GM12801 (cell line): ENCODE results near the gene SLC2A6.

ENCODE experiments used
- CTCF ChIP-seq: IDR thresholded peaks from one replicate; pipeline ENCODE4 v1.5.1; 2011; ENCODE audit warnings: control low read depth; ENCODE audit not compliant: insufficient read length; ENCODE audit errors: extremely low read depth

The SLC2A6 gene

GRCh38 chr9:133506653-133507038, 27.7 kb upstream of the SLC2A6 start:
- TF ChIP-seq CTCF: no peak

GRCh38 chr9:133505901-133506652, 27.2 kb upstream of the SLC2A6 start:
- TF ChIP-seq CTCF: no peak

GRCh38 chr9:133505186-133505830, 26.4 kb upstream of the SLC2A6 start:
- TF ChIP-seq CTCF: no peak

GRCh38 chr9:133502112-133502511, 23.2 kb upstream of the SLC2A6 start:
- TF ChIP-seq CTCF: no peak

GRCh38 chr9:133499892-133500270, 21.0 kb upstream of the SLC2A6 start:
- no peak for TF ChIP-seq CTCF

GRCh38 chr9:133499132-133499891, 20.4 kb upstream of the SLC2A6 start:
- no peak for TF ChIP-seq CTCF
